Measurements from ENCODE around the gene FOXO4.
A peak's percentile ranks its signal among the peaks of the same experiment; 100 is the strongest.

The FOXO4 gene

GRCh38 chrX:71098951-71099506, 3.4 kb downstream of the FOXO4 start:
- DNase-seq (ENCODE audit: low read depth), result no peak

DNA sequence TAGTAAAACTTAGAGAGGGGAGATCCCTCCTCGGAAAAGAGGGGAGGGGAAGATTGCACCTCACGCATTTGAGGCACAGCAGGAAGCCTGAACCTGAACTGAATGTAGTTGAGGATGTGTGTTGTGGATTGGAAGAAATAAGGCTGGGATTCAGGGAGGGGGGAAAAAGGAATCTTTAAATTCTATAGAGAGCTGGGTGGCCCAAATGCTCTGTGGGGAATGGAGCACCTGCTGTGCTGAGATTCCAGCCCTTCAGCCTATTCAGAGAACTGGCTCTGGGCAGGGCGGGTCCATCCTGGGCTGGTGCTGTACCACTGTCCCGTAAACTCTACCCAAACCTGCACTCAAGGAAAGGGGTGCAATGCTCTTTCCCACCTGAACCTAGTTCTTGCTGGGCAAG, 4.1 kb downstream of the FOXO4 start:
- no peak for DNase-seq (ENCODE audit: low read depth)

- DNase-seq (ENCODE audit: low read depth), result no peak
These were observed 5.2 kb downstream of the FOXO4 start for GRCh38 chrX:71100581-71101505.

GRCh38 chrX:71102292-71102691, 6.6 kb downstream of the FOXO4 start:
- DNase-seq (ENCODE audit: low read depth), result no peak

DNA sequence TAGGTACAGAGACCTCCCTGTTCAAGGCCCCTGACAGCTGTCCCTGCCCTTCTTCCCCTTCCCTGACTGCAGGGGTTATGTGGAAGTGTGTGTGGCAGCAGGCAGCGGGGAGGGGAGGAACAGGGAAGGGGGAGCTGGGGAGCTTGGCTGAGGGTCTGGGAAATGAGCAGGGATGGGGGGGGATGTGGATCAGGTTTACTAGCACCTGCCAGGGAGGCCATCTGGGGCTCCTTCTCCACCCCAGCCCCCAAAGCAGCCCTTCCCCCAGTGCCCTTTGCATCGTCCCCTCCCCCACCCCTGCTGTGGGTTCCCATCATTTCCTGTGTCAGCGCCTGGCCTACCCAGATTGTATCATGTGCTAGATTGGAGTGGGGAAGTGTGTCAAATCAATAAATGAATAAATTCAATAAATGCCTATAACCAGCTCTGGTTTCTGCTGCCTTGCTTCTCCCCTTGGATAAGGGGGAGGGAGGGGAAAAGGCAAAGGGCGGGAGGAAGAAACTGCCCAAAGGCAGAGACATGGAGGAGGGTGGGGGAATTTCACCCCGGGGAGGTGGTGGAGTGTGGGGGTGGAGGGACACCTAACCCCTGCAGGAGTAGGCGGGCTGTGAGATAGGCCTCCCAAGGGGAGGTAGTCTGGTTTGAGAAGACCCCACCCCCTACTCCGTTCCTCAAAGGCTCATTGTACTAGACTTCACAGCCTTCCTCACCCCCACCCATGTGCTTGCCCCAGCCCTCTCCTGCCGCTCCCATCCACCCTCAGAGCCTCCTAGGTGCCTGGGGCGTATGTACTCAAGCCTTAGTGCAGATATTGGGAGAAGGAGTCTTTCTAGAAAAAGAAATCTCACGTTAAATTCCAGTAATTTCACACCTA, 7.7 kb downstream of the FOXO4 start:
- DNase-seq (ENCODE audit: low read depth), result peak; percentile 29

DNA sequence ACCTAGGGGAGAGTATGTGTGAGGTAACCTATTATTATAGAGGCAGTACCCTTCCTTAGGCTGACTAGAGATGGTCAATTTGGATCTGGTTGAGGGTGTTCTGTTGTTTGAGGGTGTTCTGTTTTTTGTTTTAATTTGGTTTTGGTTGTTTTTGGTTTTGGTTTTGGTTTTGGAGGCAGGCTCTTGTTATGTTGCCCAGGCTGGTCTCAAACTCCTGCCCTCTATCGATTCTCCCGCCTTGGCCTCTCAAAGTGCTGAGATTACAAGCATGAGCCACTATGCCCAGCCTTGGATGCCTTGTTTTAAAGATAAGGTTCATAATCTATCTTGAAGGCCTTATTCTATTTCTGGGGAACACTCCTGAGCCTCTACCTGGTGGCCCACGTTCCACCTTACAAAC, 10.0 kb downstream of the FOXO4 start:
- DNase-seq (ENCODE audit: low read depth), result no peak

DNA sequence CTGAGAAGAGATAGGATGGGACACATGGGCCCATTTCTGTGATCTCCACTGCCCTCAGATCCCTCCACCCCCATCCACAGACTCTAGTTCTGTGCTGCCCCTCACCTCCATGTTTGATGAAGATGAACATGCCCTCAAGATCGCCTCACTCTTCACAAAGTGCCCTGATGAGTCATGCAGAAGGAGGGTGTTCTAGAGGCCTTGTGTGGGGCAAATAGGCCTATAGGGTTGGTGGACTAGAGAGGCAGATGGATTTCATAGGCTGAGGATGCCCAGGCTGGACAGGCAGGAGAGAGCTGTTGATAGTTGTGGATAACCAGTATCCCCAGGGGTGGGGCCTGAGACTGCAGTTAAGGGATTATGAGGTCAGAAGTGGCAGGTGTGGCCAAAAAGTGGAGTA, 10.8 kb downstream of the FOXO4 start, which contains the start of gene CXorf65:
TSS of gene CXorf65 (minus strand) at position 314 of the 400 bp plus-strand sequence. CDS start at position 130, 184 bp downstream.
- DNase-seq (ENCODE audit: low read depth), result no peak

DNA sequence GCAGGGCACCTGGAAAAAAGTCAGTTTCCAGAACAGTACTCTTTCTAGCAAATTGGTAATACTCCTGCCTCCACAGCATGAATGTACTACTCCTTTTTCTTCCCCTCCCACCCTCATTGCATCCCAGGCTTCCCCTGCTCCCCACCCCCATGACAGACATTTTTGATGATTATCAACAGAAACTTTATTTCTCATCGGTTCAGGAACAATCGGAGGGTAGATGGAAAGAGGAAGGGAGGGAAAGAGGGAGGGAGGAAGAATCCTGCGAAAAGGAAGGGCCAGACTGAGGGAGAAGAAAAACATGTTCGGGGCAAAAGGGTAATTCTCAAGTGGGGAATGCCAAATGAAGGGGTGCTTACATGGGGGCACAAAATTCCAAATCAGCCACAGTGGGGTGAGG, 11.6 kb downstream of the FOXO4 start:
- DNase-seq (ENCODE audit: low read depth), result no peak

GRCh38 chrX:71107762-71108360, 12.2 kb downstream of the FOXO4 start:
- DNase-seq (ENCODE audit: low read depth), result no peak

GRCh38 chrX:71109051-71109450, 13.4 kb downstream of the FOXO4 start:
- DNase-seq (ENCODE audit: low read depth), result no peak

- DNase-seq (ENCODE audit: low read depth), result peak; percentile 26
These were observed 15.6 kb downstream of the FOXO4 start, which contains the start of gene IL2RG for GRCh38 chrX:71111141-71111843. TSS of gene IL2RG (minus strand) at chrX:71111577. CDS start at chrX:71111539, 38 bp downstream.

GRCh38 chrX:71111921-71112431, 16.3 kb downstream of the FOXO4 start:
- DNase-seq (ENCODE audit: low read depth), result no peak

DNA sequence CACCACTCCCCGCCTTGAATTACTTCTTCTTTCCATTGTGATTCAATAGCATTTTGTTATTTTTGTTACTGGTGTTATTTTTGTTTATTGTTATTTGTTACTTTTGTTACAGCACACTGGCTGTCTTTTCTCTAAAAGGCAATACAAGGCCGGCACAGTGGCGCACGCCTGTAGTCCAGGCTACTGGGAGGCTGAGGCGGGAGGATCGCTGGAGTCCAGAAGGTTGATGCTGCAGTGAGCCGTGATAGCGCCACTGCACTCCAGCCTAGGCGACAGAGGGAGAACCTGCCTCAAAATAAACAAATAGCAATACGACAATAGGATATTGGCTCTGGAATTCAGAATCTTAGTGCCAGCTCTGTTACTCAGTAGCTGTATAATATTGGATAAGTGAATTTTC, 21.7 kb downstream of the FOXO4 start:
- DNase-seq (ENCODE audit: low read depth), result no peak

GRCh38 chrX:71118032-71118984, 22.7 kb downstream of the FOXO4 start, which contains the start of gene MED12:
TSS of gene MED12 (plus strand) at chrX:71118596. CDS start at chrX:71118755, 159 bp downstream.
- DNase-seq (ENCODE audit: low read depth), result peak; percentile 67

DNA sequence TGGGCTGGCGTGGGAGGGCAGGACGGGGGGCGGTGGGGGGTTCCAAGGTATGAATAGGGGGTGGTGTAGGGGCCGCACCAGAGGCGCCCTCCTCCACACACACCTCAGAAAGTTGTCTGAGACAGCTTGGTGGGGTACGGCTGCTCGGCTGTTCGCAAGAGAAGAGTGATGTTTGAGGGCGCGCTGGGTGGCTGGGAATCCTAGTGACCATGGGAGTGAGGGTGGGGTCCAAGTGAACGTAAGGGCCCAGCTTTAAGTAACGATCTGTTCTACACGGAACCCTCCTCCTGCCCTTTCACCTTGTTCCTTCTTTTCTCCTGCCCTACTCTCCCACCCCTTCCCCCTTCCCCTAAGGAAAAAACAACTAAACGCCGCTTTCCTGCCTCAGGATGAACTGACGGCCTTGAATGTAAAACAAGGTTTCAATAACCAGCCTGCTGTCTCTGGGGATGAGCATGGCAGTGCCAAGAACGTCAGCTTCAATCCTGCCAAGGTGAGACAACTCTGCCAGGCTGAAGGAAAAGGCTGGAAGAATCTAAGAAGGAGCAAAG, 23.4 kb downstream of the FOXO4 start:
- DNase-seq (ENCODE audit: low read depth), result no peak

DNA sequence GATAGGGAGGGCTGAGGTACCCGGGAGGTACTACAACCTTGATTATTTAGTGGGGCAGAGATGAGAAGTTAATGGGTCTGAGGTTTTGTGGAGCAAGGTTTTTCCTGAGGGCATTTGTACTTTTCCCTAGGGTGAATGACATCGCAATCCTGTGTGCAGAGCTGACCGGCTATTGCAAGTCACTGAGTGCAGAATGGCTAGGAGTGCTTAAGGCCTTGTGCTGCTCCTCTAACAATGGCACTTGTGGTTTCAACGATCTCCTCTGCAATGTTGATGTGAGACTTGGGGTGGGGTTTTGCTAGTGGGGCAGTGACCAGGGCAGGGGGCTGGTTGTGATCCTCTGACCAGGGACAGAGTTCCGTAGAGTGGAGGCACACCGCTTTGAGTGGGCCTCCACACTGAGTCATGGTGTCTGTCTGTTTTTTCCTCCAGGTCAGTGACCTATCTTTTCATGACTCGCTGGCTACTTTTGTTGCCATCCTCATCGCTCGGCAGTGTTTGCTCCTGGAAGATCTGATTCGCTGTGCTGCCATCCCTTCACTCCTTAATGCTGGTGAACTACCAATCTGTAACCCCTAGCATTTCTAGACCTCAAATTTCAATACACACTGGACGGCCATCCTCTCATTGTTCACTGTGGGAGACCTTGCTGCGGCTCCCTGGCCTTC, 32.6 kb downstream of the FOXO4 start:
- DNase-seq (ENCODE audit: low read depth), result no peak

DNA sequence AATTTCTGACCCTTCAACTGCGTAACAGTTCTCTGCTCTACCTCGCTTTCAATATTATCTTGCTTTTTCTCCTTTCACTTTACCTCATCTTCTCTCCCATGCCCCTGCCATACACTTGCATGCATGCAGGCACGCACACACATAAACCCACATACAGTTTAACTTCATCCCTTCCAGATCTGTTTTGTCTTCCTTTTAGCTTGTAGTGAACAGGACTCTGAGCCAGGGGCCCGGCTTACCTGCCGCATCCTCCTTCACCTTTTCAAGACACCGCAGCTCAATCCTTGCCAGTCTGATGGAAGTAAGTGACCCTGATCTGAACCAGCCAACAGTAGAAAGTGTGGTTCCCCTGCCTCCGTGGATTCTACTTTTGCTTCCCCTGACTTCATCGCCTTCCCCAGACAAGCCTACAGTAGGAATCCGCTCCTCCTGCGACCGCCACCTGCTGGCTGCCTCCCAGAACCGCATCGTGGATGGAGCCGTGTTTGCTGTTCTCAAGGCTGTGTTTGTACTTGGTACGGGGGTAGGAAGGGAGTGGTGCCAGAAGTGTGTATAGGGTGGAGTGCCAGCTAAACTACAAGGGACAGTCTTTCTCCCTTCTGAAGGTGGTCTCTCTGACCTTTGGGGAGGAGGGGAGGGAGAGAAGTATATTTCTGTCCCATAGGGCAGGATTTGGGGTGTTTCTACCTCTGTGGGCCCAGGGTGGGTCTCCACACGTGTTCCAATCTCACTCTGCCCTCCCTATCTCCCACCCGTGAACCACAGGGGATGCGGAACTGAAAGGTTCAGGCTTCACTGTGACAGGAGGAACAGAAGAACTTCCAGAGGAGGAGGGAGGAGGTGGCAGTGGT, 33.5 kb downstream of the FOXO4 start:
- DNase-seq (ENCODE audit: low read depth), result peak; percentile 40

DNA sequence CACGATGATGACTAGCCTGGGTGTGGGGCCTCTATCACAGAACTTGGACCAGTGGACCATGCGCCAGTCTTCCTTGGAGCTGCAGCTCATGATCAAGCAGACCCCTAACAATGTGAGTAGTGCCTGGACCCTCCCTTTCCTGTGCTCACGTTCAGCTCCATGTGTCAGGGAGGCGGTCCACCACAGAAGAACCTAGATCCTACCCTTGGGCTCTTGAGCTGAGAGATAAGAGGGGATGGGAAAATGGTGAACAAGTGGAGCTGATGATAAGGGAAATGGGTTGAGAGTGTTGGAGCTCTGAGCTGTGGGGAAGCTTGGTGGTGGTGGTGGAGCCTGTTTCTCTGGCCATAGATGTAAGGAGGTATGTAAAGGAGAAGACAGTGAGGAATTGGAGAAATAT, 35.9 kb downstream of the FOXO4 start:
- no peak for DNase-seq (ENCODE audit: low read depth)

Measured in stimulated activated CD8-positive, alpha-beta memory T cell treated with anti-CD3 and anti-CD28 coated beads, Interleukin-7, amount 100 ng/mL, for 24 hours (primary cell).